GM10266 (cell line): ENCODE results near the gene YTHDF1.
A peak's percentile ranks its signal among the peaks of the same experiment; 100 is the strongest.

Source experiments
- DNase-seq: peaks from one replicate; pipeline ENCODE4 v3.0.0; 2012; ENCODE audit errors: extremely low spot score
- CTCF ChIP-seq: IDR thresholded peaks from 2 replicates; pipeline ENCODE4 v1.5.1; 2012; ENCODE audit warnings: mild to moderate bottlenecking, low read depth; ENCODE audit not compliant: control insufficient read depth, insufficient read depth; ENCODE audit errors: missing control alignments

Gene YTHDF1

GRCh38 chr20:63241272-63241671 lies 25.3 kb upstream of the YTHDF1 start:
- DNase-seq: no peak
- no peak for TF ChIP-seq CTCF

GRCh38 chr20:63240004-63240403 lies 24.1 kb upstream of the YTHDF1 start:
- TF ChIP-seq CTCF: no peak
- no peak for DNase-seq

DNA sequence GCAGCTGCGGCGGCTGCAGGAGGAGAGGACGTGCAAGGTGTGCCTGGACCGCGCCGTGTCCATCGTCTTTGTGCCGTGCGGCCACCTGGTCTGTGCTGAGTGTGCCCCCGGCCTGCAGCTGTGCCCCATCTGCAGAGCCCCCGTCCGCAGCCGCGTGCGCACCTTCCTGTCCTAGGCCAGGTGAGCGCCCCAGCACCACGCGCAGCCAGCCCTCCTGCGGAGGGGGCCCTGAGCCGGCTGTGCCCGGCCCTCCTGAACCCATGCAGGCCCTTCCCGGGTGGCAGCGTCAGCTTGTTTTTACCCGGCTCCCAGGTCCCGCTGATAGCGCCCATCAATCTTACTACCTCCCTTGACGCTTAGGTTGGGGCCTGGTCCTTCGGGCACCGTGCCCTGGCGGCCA lies 23.5 kb upstream of the YTHDF1 start:
- DNase-seq: no peak
- TF ChIP-seq CTCF: no peak

DNA sequence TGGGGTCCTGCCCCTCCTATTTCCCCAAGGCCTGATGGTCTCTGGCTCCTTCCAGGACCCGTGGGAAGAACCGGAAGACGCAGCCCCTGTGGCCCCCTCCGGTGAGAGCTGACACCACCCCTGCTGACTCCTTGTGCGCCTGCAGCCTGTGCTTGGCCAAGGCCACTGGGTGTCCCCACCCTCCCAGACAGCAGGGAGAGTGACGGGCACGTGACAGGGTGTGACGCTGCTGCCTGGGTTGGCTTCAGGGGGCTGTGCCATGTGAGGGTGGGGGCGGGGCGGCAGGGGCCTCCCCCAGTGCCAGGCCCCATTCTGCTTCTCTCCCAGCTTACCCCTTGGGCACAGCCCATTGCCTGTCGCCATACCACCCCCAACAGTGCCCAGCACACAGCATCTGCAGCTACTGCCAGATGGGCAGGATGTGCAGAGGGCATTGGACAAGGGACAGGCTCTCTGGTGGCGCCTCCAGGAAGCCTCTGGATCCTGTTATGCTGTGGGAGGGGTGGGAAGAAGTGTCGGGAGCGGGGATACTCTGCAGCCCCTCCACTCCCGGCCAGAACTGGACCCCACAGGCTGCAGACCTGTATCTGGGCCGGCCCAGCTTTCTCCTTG lies 22.7 kb upstream of the YTHDF1 start:
- peak; percentile 41 for TF ChIP-seq CTCF

GRCh38 chr20:63238031-63238430 lies 22.1 kb upstream of the YTHDF1 start:
- TF ChIP-seq CTCF: no peak
- no peak for DNase-seq

More for the DNA sequence above, 22.7 kb upstream of the YTHDF1 start:
- no peak for DNase-seq

DNA sequence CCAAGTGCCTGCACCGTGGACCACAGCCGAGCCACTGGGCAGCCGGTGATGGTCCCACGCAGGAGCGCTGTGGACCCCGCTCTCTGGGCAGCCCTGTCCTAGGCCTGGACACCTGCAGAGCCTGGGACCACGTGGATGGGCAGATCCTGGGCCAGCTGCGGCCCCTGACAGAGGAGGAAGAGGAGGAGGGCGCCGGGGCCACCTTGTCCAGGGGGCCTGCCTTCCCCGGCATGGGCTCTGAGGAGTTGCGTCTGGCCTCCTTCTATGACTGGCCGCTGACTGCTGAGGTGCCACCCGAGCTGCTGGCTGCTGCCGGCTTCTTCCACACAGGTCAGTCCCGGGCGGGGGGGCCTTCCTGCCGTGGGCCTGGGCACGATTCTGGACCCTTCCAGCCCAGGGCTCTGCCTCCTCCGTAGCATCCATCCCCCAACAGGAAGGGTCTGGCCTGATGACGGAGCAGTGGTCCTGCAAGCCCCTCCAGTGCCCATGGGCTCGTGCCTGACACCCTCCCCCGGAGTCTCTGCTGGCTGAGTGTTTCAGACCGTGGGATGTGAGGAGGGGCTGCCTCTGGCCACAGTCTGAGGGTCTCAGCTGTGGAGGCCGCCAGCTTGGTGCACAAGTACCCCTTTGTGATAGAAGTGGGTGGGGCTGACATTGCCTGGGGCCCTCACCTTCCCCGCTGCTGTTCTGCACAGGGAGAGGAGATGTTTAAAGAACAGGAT lies 20.3 kb upstream of the YTHDF1 start:
- no peak for DNase-seq
- no peak for TF ChIP-seq CTCF

GRCh38 chr20:63235399-63235983 lies 19.6 kb upstream of the YTHDF1 start, which contains the start of gene BIRC7:
Gene BIRC7, plus strand, starts transcription at chr20:63235905. Its CDS starts 192 bp downstream, at chr20:63236097.
- no peak for TF ChIP-seq CTCF
- DNase-seq: no peak
